Lower leg skin (tissue), 3 donors: Measurements from ENCODE around the gene MAPK9.

ENCODE experiments used
- POLR2A ChIP-seq, 2 donors: fragments of 450-650 bp; IDR thresholded peaks; one replicate each; pipeline ENCODE4 v1.6.1; 2016 to 2017; ENCODE audit warnings: antibody characterized with exemption in 2 of 2, mild to moderate bottlenecking in 1 of 2, moderate library complexity in 1 of 2
- TF ChIP-seq, protein P1 (sequence below), 3 donors: fragments of 450-650 bp; IDR thresholded peaks; one replicate each; pipeline ENCODE4 v1.5.1; 2016; ENCODE audit warnings: antibody characterized with exemption in 3 of 3, mild to moderate bottlenecking in 3 of 3, moderate library complexity in 2 of 3

DNA sequence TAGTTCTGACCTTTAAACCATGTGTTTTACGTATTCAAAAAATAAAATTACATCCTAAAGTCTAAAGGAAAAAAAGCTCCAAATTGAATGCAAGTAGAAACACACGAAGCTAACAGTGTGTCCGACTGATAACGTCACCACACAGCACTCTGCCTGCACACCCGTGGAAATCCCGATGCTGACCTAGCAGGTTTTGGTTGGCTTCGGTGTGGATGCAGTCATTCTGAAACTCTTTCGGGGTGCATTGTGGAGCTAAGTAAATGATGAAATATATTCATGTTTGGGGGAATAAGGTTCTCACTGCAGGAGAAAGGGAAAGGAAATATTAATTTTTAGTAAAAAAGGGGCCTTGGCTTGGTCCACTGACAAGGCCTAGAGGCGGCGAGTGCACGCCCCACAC lies 84.9 kb downstream of the MAPK9 start:
- TF ChIP-seq, protein P1, sequence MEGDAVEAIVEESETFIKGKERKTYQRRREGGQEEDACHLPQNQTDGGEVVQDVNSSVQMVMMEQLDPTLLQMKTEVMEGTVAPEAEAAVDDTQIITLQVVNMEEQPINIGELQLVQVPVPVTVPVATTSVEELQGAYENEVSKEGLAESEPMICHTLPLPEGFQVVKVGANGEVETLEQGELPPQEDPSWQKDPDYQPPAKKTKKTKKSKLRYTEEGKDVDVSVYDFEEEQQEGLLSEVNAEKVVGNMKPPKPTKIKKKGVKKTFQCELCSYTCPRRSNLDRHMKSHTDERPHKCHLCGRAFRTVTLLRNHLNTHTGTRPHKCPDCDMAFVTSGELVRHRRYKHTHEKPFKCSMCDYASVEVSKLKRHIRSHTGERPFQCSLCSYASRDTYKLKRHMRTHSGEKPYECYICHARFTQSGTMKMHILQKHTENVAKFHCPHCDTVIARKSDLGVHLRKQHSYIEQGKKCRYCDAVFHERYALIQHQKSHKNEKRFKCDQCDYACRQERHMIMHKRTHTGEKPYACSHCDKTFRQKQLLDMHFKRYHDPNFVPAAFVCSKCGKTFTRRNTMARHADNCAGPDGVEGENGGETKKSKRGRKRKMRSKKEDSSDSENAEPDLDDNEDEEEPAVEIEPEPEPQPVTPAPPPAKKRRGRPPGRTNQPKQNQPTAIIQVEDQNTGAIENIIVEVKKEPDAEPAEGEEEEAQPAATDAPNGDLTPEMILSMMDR (IDR thresholded peaks at IDR 0.05) = no peak
- no peak for TF ChIP-seq POLR2A (IDR thresholded peaks at IDR 0.05)
